A549 (cell line): ENCODE results near the gene HOMER1.

Source experiments
- MAZ ChIP-seq: fragments of 150-350 bp; IDR thresholded peaks from 2 replicates; pipeline ENCODE4 v1.6.1; 2014; ENCODE audit warnings: antibody characterized with exemption, low read depth, low read length, borderline replicate concordance
- NFE2L2 ChIP-seq: fragments of 150-350 bp; conservative IDR thresholded peaks from 2 replicates; pipeline ENCODE4 v1.6.1; 2014; ENCODE audit warnings: low read length
- POLR2A ChIP-seq: IDR thresholded peaks from 2 replicates; pipeline ENCODE4 v1.6.1; 2012; ENCODE audit warnings: mild to moderate bottlenecking, low read length
- RNF2 ChIP-seq: fragments of 200-600 bp; sonication (generic); IDR thresholded peaks from 2 replicates; pipeline ENCODE4 v1.6.1; 2016; ENCODE audit warnings: low read depth, mild to moderate bottlenecking, antibody characterized with exemption, moderate library complexity, borderline replicate concordance
- TF ChIP-seq, protein P1 (sequence below): fragments of >200 bp; sonication (Bioruptor Twin); formaldehyde crosslinking; IDR thresholded peaks from 3 replicates; pipeline ENCODE4 v1.5.1; 2016
- TF ChIP-seq, protein P2 (sequence below): fragments of 450-650 bp; IDR thresholded peaks from 2 replicates; pipeline ENCODE4 v1.6.1; 2014; ENCODE audit warnings: antibody characterized with exemption
- TF ChIP-seq, protein P3 (sequence below): fragments of 250-450 bp; sonication (Bioruptor Pico); IDR thresholded peaks from 2 replicates; pipeline ENCODE4 v1.5.0; 2021; ENCODE audit warnings: mild to moderate bottlenecking, moderate library complexity, borderline replicate concordance
- TF ChIP-seq, protein P4 (sequence below): IDR thresholded peaks from 2 replicates; pipeline ENCODE4 v1.6.1; 2012; ENCODE audit warnings: low read depth, borderline replicate concordance
- TF ChIP-seq, protein P5 (sequence below): IDR thresholded peaks from 2 replicates; pipeline ENCODE4 v1.6.1; 2012

DNA sequence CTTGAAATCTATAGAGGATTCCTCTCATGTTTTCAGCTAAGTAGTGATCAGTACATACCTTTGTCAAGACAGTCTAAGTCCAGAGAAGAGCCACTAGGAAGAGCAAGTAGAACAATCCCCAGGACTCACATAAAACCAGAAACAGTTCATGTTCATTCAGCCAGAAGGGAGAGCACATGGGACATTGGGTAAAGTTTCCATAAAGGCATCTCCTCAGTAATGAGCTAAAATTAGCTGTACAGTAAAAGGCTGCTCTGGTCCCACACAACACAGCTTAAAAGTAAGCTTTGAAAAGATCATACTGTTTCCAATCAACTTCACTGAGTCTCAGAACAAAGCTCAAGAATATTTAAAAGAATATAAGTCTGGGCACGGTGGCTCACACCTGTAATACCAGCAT lies 32.4 kb downstream of the HOMER1 start:
- TF ChIP-seq RNF2 = no peak
- TF ChIP-seq, protein P1, sequence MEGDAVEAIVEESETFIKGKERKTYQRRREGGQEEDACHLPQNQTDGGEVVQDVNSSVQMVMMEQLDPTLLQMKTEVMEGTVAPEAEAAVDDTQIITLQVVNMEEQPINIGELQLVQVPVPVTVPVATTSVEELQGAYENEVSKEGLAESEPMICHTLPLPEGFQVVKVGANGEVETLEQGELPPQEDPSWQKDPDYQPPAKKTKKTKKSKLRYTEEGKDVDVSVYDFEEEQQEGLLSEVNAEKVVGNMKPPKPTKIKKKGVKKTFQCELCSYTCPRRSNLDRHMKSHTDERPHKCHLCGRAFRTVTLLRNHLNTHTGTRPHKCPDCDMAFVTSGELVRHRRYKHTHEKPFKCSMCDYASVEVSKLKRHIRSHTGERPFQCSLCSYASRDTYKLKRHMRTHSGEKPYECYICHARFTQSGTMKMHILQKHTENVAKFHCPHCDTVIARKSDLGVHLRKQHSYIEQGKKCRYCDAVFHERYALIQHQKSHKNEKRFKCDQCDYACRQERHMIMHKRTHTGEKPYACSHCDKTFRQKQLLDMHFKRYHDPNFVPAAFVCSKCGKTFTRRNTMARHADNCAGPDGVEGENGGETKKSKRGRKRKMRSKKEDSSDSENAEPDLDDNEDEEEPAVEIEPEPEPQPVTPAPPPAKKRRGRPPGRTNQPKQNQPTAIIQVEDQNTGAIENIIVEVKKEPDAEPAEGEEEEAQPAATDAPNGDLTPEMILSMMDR = no peak
- TF ChIP-seq MAZ = no peak
- TF ChIP-seq, protein P2, sequence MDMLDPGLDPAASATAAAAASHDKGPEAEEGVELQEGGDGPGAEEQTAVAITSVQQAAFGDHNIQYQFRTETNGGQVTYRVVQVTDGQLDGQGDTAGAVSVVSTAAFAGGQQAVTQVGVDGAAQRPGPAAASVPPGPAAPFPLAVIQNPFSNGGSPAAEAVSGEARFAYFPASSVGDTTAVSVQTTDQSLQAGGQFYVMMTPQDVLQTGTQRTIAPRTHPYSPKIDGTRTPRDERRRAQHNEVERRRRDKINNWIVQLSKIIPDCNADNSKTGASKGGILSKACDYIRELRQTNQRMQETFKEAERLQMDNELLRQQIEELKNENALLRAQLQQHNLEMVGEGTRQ = no peak
- TF ChIP-seq, protein P3, sequence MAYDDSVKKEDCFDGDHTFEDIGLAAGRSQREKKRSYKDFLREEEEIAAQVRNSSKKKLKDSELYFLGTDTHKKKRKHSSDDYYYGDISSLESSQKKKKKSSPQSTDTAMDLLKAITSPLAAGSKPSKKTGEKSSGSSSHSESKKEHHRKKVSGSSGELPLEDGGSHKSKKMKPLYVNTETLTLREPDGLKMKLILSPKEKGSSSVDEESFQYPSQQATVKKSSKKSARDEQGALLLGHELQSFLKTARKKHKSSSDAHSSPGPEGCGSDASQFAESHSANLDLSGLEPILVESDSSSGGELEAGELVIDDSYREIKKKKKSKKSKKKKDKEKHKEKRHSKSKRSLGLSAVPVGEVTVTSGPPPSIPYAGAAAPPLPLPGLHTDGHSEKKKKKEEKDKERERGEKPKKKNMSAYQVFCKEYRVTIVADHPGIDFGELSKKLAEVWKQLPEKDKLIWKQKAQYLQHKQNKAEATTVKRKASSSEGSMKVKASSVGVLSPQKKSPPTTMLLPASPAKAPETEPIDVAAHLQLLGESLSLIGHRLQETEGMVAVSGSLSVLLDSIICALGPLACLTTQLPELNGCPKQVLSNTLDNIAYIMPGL (CRISPR knock-in tag) = no peak
- no peak for TF ChIP-seq NFE2L2
- TF ChIP-seq, protein P4, sequence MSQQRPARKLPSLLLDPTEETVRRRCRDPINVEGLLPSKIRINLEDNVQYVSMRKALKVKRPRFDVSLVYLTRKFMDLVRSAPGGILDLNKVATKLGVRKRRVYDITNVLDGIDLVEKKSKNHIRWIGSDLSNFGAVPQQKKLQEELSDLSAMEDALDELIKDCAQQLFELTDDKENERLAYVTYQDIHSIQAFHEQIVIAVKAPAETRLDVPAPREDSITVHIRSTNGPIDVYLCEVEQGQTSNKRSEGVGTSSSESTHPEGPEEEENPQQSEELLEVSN = no peak
- TF ChIP-seq, protein P5, sequence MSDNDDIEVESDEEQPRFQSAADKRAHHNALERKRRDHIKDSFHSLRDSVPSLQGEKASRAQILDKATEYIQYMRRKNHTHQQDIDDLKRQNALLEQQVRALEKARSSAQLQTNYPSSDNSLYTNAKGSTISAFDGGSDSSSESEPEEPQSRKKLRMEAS = no peak
- no peak for TF ChIP-seq POLR2A
